ENCODE results near the gene MLH3. TPM values are rescaled to one million over a fixed set of nuclear protein-coding genes. Genes with fewer than 3 reads are reported as not detected.

MLH3 gene
- total RNA-seq, 1 experiment from 2014 or later: 23.0 TPM

DNA sequence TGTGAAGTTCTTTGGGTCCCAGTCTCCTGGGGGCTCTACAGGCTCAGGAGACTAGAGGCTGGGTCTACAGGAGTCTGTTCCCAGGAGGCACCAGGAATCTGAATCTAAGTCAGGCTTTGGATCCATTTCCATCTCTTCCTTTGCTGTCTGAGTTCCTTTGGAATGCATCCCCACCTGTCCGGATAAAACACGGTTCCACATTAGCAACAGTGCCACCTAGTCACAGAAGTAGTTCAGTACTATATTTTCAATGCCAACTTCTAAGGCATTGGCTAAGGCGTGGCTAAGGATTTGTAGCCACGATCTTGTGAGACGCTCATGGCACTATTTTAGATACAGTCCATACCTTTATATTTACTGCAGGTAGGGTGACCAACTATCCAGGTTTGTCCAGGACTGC is 33.2 kb upstream of the MLH3 start:
- no peak overlapping the region for H2BK12ac ChIP-seq (ENCODE audit: insufficient read length, low read depth, low read length)
- no peak overlapping the region for H3K18ac ChIP-seq (ENCODE audit: insufficient read length, low read depth, low read length)
- H4K91ac ChIP-seq (ENCODE audit: insufficient read length, low read depth, low read length): no peak overlapping the region
- no peak overlapping the region for H2AK5ac ChIP-seq (ENCODE audit: insufficient read length, low read length)
- no peak overlapping the region for H2BK20ac ChIP-seq (ENCODE audit: low read depth, low read length, poor library complexity, severe bottlenecking)
- no peak overlapping the region for H3K56ac ChIP-seq (ENCODE audit: insufficient read length, low read depth, low read length)
- no peaks in the 10 kb centered on the region for H3K79me2 ChIP-seq (ENCODE audit: insufficient read depth, low read length)
- H4K20me1 ChIP-seq (ENCODE audit: control insufficient read depth, insufficient read depth, insufficient read length): no peaks in the 10 kb centered on the region
- H3K9me3 ChIP-seq (ENCODE audit: control insufficient read depth, low read depth, low read length): no peaks in the 10 kb centered on the region
- no peak overlapping the region for H2BK5ac ChIP-seq (ENCODE audit: insufficient read length, low read length)
- no peak overlapping the region for H3K14ac ChIP-seq (ENCODE audit: insufficient read depth, low read length)
- H3K9ac ChIP-seq (ENCODE audit: extremely low read depth, insufficient read length, low read length): no peak overlapping the region
- H3K23ac ChIP-seq (ENCODE audit: insufficient read length, low read depth, low read length): no peak overlapping the region
- no peaks in the 10 kb centered on the region for H3K79me1 ChIP-seq (ENCODE audit: insufficient read depth, low read depth, low read length, poor library complexity, severe bottlenecking)
- no peak overlapping the region for H3T11ph ChIP-seq (ENCODE audit: low read length)
- no peaks in the 10 kb centered on the region for H3K4me1 ChIP-seq (ENCODE audit: insufficient read depth, low read length)
- H3K23me2 ChIP-seq (ENCODE audit: insufficient read length, low read depth, low read length, poor library complexity, severe bottlenecking): no peaks in the 10 kb centered on the region
- H4K8ac ChIP-seq (replicated peaks; ENCODE audit: insufficient read length, low read depth, low read length): no peak overlapping the region
- H2AFZ ChIP-seq (ENCODE audit: low read length): no peak overlapping the region
- no CpG with 5 or more reads among the region's 5 CpGs for WGBS (ENCODE audit: extremely low coverage, insufficient read length, low lambda C conversion rate)
- Mint-ChIP-seq H3K4me1 (no peaks in the 10 kb centered on the region), H3K27me3 (ENCODE audit: low read depth) (no peaks in the 10 kb centered on the region), H3K27ac (no peak overlapping the region; a peak in 1 of 7 replicates), H3K4me3 (no peak overlapping the region), H3K36me3 (ENCODE audit: insufficient read depth in 1 of 3, low read depth in 3 of 3) (peaks cover 9 to 65% (median 44%) of the 10 kb centered on the region in 3 experiments; a peak in 6 of 7 replicates), H3K9me3 (no peaks in the 10 kb centered on the region)
- H4K5ac ChIP-seq (ENCODE audit: insufficient read length, low read depth, low read length): no peak overlapping the region
- no peaks in the 10 kb centered on the region for H3K27me3 ChIP-seq (ENCODE audit: insufficient read depth, low read length)
- no peak overlapping the region for H2BK15ac ChIP-seq (ENCODE audit: low read depth, low read length)
- DNase-seq: no peak
- H3K4ac ChIP-seq (ENCODE audit: low read depth, low read length): no peak overlapping the region
- H3K4me2 ChIP-seq (ENCODE audit: insufficient read depth, insufficient read length, low read length): no peak overlapping the region
- no peak overlapping the region for H2BK120ac ChIP-seq (ENCODE audit: low read depth, low read length, poor library complexity, severe bottlenecking)
- H3K27ac ChIP-seq (ENCODE audit: insufficient read length, low read depth, low read length): no peak overlapping the region
- TF ChIP-seq, protein P1, sequence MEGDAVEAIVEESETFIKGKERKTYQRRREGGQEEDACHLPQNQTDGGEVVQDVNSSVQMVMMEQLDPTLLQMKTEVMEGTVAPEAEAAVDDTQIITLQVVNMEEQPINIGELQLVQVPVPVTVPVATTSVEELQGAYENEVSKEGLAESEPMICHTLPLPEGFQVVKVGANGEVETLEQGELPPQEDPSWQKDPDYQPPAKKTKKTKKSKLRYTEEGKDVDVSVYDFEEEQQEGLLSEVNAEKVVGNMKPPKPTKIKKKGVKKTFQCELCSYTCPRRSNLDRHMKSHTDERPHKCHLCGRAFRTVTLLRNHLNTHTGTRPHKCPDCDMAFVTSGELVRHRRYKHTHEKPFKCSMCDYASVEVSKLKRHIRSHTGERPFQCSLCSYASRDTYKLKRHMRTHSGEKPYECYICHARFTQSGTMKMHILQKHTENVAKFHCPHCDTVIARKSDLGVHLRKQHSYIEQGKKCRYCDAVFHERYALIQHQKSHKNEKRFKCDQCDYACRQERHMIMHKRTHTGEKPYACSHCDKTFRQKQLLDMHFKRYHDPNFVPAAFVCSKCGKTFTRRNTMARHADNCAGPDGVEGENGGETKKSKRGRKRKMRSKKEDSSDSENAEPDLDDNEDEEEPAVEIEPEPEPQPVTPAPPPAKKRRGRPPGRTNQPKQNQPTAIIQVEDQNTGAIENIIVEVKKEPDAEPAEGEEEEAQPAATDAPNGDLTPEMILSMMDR (conservative IDR thresholded peaks at IDR 0.05): no peak

Data from H9 (cell line).